Measurements from ENCODE around the gene GUCA2A.
A peak's percentile ranks its signal among the peaks of the same experiment; 100 is the strongest.

GRCh38 chr1:42179275-42179674, 14.7 kb upstream of the GUCA2A start:
- TF ChIP-seq CTCF (IDR thresholded peaks at IDR 0.05) = no peak
- TF ChIP-seq POLR2AphosphoS5 (IDR thresholded peaks at IDR 0.05) = peak in 1 of 3 donors; percentile 31

Data from transverse colon (tissue), 4 donors.